Endothelial cell of umbilical vein (primary cell): ENCODE measurements around the gene SELENOF. TPM values are rescaled to one million over a fixed set of nuclear protein-coding genes. Genes with fewer than 3 reads are reported as not detected.

Experiments
- BruUV-seq: library from RNA; stranded (reverse); fragments of 400-500 nt; replicated peaks from 2 replicates; lab custom pipeline; 2021; lab: Mats Ljungman, UMichigan
- CTCF ChIA-PET: fragments of 300-600, 350-600 bp; sonication (Branson Sonifier 250); formaldehyde crosslinking; loops from one replicate; lab custom pipeline; 2021; ENCODE audit warnings: antibody characterized with exemption, inconsistent platforms; lab: Charles Lee
- POLR2A ChIA-PET: fragments of 300-600, 350-600 bp; sonication (Branson Sonifier 250); formaldehyde crosslinking; loops from one replicate; lab custom pipeline; 2021; ENCODE audit warnings: antibody characterized with exemption, inconsistent platforms; lab: Charles Lee
- DNase-seq: peaks from one replicate; pipeline ENCODE4 v3.0.0-alpha.2; 2011; ENCODE audit warnings: low read depth, low spot score
- FAIRE-seq: peaks from 2 replicates; lab custom pipeline; 2011; peaks lifted over from hg19 to GRCh38; lab: Jason Lieb, UNC
- H2AFZ ChIP-seq: 2 replicates; pipeline ENCODE4 v1.6.0; 2012; ENCODE audit warnings: low read depth, low read length, control low read depth, inconsistent platforms
- H3K27ac ChIP-seq: 2 replicates; pipeline ENCODE4 v1.5.1; 2011; ENCODE audit warnings: low read depth, mild to moderate bottlenecking, control low read depth, low read length, moderate library complexity; ENCODE audit not compliant: insufficient read depth
- H3K27me3 ChIP-seq, 2 experiments: 2 replicates each; pipeline versions ENCODE4 v1.6.0 to v1.6.1; 2011; ENCODE audit warnings: low read length in 2 of 2, mixed read lengths in 1 of 2; ENCODE audit not compliant: control insufficient read depth in 2 of 2, insufficient read depth in 2 of 2
- H3K36me3 ChIP-seq, 2 experiments: 2 replicates in 1 of 2; 3 replicates in 1 of 2; pipeline ENCODE4 v1.5.1; 2011; ENCODE audit warnings: low read length in 2 of 2, mild to moderate bottlenecking in 1 of 2, moderate library complexity in 1 of 2; ENCODE audit not compliant: control insufficient read depth in 2 of 2, insufficient read depth in 2 of 2; ENCODE audit errors: extremely low read depth in 1 of 2
- H3K4me1 ChIP-seq: 3 replicates; pipeline ENCODE4 v1.5.1; 2011; ENCODE audit warnings: mild to moderate bottlenecking, low read length; ENCODE audit not compliant: control insufficient read depth, insufficient read depth; ENCODE audit errors: extremely low read depth
- H3K4me2 ChIP-seq: 2 replicates; pipeline ENCODE4 v1.6.1; 2011; ENCODE audit warnings: low read length, control low read depth, mixed read lengths; ENCODE audit not compliant: insufficient read depth
- H3K4me3 ChIP-seq, 3 experiments: fragments of 200-600 bp in 1 of 3; sonication (generic), shearing (Covaris generic) in 1 of 3; replicated peaks in 1 of 3; 2 replicates each; pipeline ENCODE4 v1.5.1; 2011 to 2016; ENCODE audit warnings: control low read depth in 3 of 3, low read length in 3 of 3, mild to moderate bottlenecking in 2 of 3, inconsistent platforms in 1 of 3, low read depth in 1 of 3, moderate library complexity in 1 of 3; ENCODE audit not compliant: insufficient read depth in 1 of 3
- H3K79me2 ChIP-seq: 2 replicates; pipeline ENCODE4 v1.6.0; 2012; ENCODE audit warnings: low read length, inconsistent platforms; ENCODE audit not compliant: control insufficient read depth, insufficient read depth
- H3K9ac ChIP-seq: replicated peaks from 2 replicates; pipeline ENCODE3; 2011; ENCODE audit warnings: low read length, control low read depth; ENCODE audit not compliant: insufficient read depth; ENCODE audit errors: extremely low read depth
- H3K9me1 ChIP-seq: replicated peaks from 3 replicates; pipeline ENCODE4 v1.6.0; 2011; ENCODE audit warnings: mild to moderate bottlenecking, low read length; ENCODE audit not compliant: control insufficient read depth, insufficient read depth; ENCODE audit errors: extremely low read depth
- H3K9me3 ChIP-seq: replicated peaks from 2 replicates; pipeline ENCODE4 v1.5.1; 2012; ENCODE audit warnings: low read length, inconsistent platforms; ENCODE audit not compliant: control insufficient read depth, insufficient read depth
- H4K20me1 ChIP-seq: replicated peaks from 2 replicates; pipeline ENCODE3; 2011; ENCODE audit warnings: mild to moderate bottlenecking, low read length; ENCODE audit not compliant: control insufficient read depth, insufficient read depth; ENCODE audit errors: extremely low read depth
- EZH2 ChIP-seq: IDR thresholded peaks from 2 replicates; pipeline ENCODE4 v1.6.1; 2012; ENCODE audit warnings: borderline replicate concordance, low read depth, mild to moderate bottlenecking, moderate library complexity, low read length, inconsistent platforms; ENCODE audit not compliant: severe bottlenecking
- FOS ChIP-seq: IDR thresholded peaks from 2 replicates; pipeline ENCODE4 v1.6.1; 2011; ENCODE audit warnings: mild to moderate bottlenecking, low read length, moderate library complexity, borderline replicate concordance; ENCODE audit not compliant: insufficient read depth
- GATA2 ChIP-seq: IDR thresholded peaks from 2 replicates; pipeline ENCODE4 v1.7.0; 2011; ENCODE audit warnings: low read depth, mild to moderate bottlenecking, moderate library complexity, mixed read lengths, low read length; ENCODE audit not compliant: insufficient read length, insufficient read depth
- JUN ChIP-seq: IDR thresholded peaks from 2 replicates; pipeline ENCODE4 v1.6.1; 2011; ENCODE audit warnings: borderline replicate concordance, low read depth; ENCODE audit not compliant: insufficient read length, insufficient read depth
- MYC ChIP-seq: IDR thresholded peaks from one replicate; pipeline ENCODE4 v1.6.1; 2011; ENCODE audit warnings: mild to moderate bottlenecking, low read depth, low read length
- POLR2A ChIP-seq: IDR thresholded peaks from 2 replicates; pipeline ENCODE4 v1.6.1; 2012; ENCODE audit warnings: low read depth, mild to moderate bottlenecking, control low read depth, low read length
- POLR2AphosphoS5 ChIP-seq: IDR thresholded peaks from 2 replicates; pipeline ENCODE4 v1.6.1; 2012; ENCODE audit warnings: low read depth, mild to moderate bottlenecking, control low read depth, low read length, moderate library complexity; ENCODE audit not compliant: insufficient read depth
- dilution Hi-C: fragments of 300-500 bp; cut with MboI; formaldehyde crosslinking; loops from one replicate; pipeline ENCODE4 v1.15.0; 2019; ENCODE audit warnings: low sequenced_read_pairs; ENCODE audit not compliant: extremely low pct_ligation_motif_present
- intact Hi-C: fragments of 100-400 bp; cut with micrococcal nuclease; formaldehyde crosslinking; loops from one replicate; pipeline ENCODE4 v1.10.0; 2022
- polyA plus RNA-seq, 4 experiments: library from polyadenylated mRNA; depleted of rRNA in 3 of 4; stranded (reverse) in 3 of 4; unstranded in 1 of 4; fragments of >200 nt; gene quantifications; 2 replicates each; pipeline versions ENCODE4 v1.2.1 to v1.2.3, GENCODE V29; 2011 to 2012; ENCODE audit warnings: missing spikeins in 1 of 4
- total RNA-seq: library from RNA; stranded (reverse); gene quantifications from 2 replicates; pipeline ENCODE4 v1.2.3, GENCODE V29; 2021
- TF ChIP-seq, protein P1 (sequence below): IDR thresholded peaks from 2 replicates; pipeline ENCODE4 v1.6.1; 2011; ENCODE audit not compliant: insufficient read depth, insufficient read length
- TF ChIP-seq, protein P2 (sequence below), 2 donors: IDR thresholded peaks; 1 replicate in 1 of 2; 2 replicates in 1 of 2; pipeline ENCODE4 v1.5.1; 2011; ENCODE audit warnings: low read length in 2 of 2, mild to moderate bottlenecking in 2 of 2, moderate library complexity in 2 of 2, control low read depth in 1 of 2, inconsistent platforms in 1 of 2, low read depth in 1 of 2; ENCODE audit not compliant: insufficient read depth in 1 of 2; ENCODE audit errors: extremely low read depth in 1 of 2

Gene SELENOF
- total and polyA plus RNA-seq, 2 donors (not counting 3 experiments of a cell fraction or from before 2014, with no cell fraction given): 102 to 202 TPM

DNA sequence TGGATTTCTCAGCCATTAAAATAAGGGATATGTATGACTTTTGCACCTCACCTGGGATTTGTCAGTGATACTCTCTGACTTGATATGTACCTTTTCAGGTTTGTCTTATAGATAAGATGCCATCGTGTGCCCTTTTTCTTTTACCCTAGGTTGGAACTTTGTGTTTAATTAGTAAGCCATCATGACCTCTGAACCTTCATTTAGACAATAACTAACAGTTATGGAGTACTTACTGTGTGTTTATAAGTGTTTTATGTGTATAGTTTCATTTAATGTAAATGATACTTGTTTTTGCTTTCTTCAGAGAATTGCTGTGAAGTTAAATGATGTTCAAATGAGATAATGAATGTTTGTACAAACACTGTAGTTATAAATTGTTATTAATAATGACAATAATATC is 14.9 kb upstream of the SELENOF start:
- Histone ChIP-seq H3K4me2 (no peak overlapping the region), H3K9ac (no peak overlapping the region), H3K27me3 (no peaks in the 10 kb centered on the region), H4K20me1 (no peaks in the 10 kb centered on the region), H3K4me1 (no peaks in the 10 kb centered on the region), H3K27ac (no peak overlapping the region), H3K9me3 (no peaks in the 10 kb centered on the region), H3K9me1 (no peaks in the 10 kb centered on the region), H3K36me3 (no peaks in the 10 kb centered on the region), H2AFZ (no peak overlapping the region), H3K4me3 (no peak overlapping the region), H3K79me2 (peaks cover 25% of the 10 kb centered on the region)
- TF ChIP-seq, protein P1, sequence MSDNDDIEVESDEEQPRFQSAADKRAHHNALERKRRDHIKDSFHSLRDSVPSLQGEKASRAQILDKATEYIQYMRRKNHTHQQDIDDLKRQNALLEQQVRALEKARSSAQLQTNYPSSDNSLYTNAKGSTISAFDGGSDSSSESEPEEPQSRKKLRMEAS: no peak
- TF ChIP-seq EZH2 (no peak), FOS (no peak)
- FAIRE-seq (no peak), DNase-seq (no peak)
- POLR2A ChIA-PET: no interaction called here
- CTCF ChIA-PET: interaction anchor here (1.8 kb wide), 1 partner anchor 27 kb away, joined by 4 read pairs; no protein-coding TSS in a partner anchor
- no TSS peak for BruUV-seq
- intact Hi-C loops: no loop called here
- dilution Hi-C loops: no loop called here

DNA sequence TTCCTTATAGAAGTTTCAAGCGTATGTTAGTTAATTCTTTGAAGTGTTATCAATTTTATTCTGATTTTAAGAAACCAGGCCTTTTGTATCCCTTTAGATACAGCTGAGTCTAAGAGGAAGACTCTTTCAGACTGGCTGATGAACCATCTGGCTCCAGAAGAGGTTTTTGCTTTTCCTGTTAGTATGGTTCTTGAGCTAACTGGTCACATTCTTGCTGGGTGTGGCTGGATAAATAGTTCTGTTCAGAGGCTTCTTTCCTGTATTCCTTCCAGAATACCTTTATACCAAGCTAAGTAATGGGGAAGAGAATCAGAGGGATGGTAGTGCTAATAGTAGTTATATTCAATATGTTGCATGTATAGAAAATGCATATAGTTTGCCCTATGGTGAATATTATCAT is 13.0 kb upstream of the SELENOF start:
- Histone ChIP-seq H4K20me1 (no peaks in the 10 kb centered on the region), H3K4me3 (no peak overlapping the region), H3K36me3 (no peaks in the 10 kb centered on the region), H3K4me2 (no peak overlapping the region), H3K27ac (no peak overlapping the region), H3K79me2 (peaks cover 28% of the 10 kb centered on the region), H3K27me3 (no peaks in the 10 kb centered on the region), H3K9ac (no peak overlapping the region), H3K9me1 (no peaks in the 10 kb centered on the region), H3K9me3 (no peaks in the 10 kb centered on the region), H3K4me1 (no peaks in the 10 kb centered on the region), H2AFZ (no peak overlapping the region)
- no peak for DNase-seq
- no peak for FAIRE-seq
- BruUV-seq: no TSS peak
- ChIA-PET POLR2A (no interaction called here), CTCF (interaction anchor here (0.6 to 1.8 kb wide), 2 partner anchors 9 to 13 kb away, joined by 3 to 4 read pairs; partner anchors contain the start of genes HS2ST1 and SELENOF)
- dilution Hi-C loops: no loop called here
- TF ChIP-seq, protein P1: no peak
- TF ChIP-seq POLR2A (no peak), EZH2 (no peak), FOS (no peak), JUN (no peak), GATA2 (no peak), MYC (no peak), POLR2AphosphoS5 (no peak)
- TF ChIP-seq, protein P2, sequence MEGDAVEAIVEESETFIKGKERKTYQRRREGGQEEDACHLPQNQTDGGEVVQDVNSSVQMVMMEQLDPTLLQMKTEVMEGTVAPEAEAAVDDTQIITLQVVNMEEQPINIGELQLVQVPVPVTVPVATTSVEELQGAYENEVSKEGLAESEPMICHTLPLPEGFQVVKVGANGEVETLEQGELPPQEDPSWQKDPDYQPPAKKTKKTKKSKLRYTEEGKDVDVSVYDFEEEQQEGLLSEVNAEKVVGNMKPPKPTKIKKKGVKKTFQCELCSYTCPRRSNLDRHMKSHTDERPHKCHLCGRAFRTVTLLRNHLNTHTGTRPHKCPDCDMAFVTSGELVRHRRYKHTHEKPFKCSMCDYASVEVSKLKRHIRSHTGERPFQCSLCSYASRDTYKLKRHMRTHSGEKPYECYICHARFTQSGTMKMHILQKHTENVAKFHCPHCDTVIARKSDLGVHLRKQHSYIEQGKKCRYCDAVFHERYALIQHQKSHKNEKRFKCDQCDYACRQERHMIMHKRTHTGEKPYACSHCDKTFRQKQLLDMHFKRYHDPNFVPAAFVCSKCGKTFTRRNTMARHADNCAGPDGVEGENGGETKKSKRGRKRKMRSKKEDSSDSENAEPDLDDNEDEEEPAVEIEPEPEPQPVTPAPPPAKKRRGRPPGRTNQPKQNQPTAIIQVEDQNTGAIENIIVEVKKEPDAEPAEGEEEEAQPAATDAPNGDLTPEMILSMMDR (IDR thresholded peaks at IDR 0.05; ENCODE audit: extremely low read depth in 1 of 2, insufficient read depth in 1 of 2, low read depth in 1 of 2, low read length in 2 of 2): no peak
- intact Hi-C loops: no loop called here
